ENCODE data around the gene IPO13.

DNA sequence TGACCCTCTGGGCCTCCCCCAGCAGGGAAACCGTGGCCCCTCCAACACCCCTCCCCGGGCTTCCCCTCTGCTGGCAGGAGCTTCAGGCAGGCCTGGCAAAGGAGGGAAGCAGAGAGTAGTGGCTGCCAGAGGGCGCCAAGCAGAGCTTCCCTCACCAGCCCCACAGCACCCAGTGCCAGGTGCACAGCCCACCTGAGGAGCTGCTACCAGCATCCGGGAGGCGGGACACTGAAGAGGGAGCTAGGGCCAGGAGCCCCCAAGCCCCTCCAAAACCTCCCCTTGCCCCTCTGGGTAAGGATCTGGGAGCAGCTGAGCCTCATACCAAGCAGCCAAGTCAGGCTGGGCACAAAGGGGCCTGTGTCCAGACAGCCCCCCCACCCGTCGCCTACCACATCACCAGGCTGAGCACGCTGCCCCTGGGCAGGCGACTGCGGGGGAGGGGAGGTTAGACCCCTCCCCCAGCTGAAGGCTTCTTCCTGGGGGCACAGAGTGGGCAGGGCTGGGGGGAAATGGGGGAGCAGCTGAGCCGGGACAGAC is 64.3 kb downstream of the IPO13 start:
- TF ChIP-seq TAF1 (IDR thresholded peaks at IDR 0.05; ENCODE audit: low read depth, low read length), result no peak
- TF ChIP-seq POLR2AphosphoS5 (IDR thresholded peaks at IDR 0.05; ENCODE audit: low read depth, low read length), result no peak
- no peak for TF ChIP-seq POLR2A (IDR thresholded peaks at IDR 0.05; ENCODE audit: low read depth, low read length)

Measured in GM12891 (cell line).